ENCODE results near the gene PTCD2.

PTCD2 gene

DNA sequence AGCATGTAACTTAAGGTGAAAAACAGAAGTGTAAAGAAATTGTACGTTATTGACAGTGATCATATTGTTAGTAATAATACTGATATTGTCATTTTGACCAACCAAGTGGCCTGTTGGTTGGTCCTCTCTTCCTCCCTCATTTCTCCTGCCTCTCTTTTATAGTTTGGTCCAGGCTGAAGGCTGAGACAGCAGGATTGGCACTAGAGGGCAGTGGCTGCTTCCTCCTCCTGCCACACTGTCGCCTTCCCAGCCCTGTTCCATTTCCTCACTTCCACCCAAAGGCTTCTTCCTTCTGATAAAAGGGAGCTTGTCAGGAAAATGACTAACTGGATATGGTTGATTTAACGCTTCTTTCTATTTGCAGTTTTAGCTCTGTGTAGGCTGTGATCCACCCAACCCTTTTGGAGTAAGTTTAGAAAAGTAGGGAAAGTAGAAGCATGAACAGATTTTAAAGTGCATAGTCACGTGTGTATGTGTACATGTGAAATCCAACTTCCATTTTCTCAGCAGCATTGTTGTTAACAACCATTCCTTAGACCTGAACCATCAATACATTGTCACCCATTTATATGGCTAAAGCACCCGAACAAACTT, 35.6 kb downstream of the PTCD2 start:
- TF ChIP-seq, protein P1, sequence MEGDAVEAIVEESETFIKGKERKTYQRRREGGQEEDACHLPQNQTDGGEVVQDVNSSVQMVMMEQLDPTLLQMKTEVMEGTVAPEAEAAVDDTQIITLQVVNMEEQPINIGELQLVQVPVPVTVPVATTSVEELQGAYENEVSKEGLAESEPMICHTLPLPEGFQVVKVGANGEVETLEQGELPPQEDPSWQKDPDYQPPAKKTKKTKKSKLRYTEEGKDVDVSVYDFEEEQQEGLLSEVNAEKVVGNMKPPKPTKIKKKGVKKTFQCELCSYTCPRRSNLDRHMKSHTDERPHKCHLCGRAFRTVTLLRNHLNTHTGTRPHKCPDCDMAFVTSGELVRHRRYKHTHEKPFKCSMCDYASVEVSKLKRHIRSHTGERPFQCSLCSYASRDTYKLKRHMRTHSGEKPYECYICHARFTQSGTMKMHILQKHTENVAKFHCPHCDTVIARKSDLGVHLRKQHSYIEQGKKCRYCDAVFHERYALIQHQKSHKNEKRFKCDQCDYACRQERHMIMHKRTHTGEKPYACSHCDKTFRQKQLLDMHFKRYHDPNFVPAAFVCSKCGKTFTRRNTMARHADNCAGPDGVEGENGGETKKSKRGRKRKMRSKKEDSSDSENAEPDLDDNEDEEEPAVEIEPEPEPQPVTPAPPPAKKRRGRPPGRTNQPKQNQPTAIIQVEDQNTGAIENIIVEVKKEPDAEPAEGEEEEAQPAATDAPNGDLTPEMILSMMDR (IDR thresholded peaks at IDR 0.05; ENCODE audit: low read depth, low read length, missing control alignments), result no peak
- H3K4me3 ChIP-seq (ENCODE audit: low read depth, low read length), result no peak overlapping the region
- DNase-seq (ENCODE audit: low read depth), result no peak

DNA sequence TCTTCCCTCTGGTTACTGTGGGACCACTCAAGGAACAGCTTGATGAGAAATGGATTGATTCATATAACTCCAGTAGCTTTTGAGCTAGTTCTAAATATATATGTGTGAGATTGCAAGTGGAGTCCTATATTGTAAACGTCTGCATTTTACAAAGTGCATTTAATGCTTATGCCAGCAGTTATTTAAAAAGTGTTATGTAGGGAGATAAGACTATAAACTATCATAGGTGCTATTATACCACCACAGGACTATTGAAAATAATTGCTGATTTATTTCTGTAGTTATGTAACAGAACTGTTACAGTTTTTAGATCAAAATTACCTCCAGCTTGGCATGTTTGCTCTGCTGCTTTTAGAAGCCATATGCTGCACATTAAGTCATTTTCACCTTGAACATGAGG, 36.2 kb downstream of the PTCD2 start:
- DNase-seq (ENCODE audit: low read depth), result no peak
- TF ChIP-seq, protein P1 (IDR thresholded peaks at IDR 0.05; ENCODE audit: low read depth, low read length, missing control alignments), result no peak
- H3K4me3 ChIP-seq (ENCODE audit: low read depth, low read length), result no peak overlapping the region

DNA sequence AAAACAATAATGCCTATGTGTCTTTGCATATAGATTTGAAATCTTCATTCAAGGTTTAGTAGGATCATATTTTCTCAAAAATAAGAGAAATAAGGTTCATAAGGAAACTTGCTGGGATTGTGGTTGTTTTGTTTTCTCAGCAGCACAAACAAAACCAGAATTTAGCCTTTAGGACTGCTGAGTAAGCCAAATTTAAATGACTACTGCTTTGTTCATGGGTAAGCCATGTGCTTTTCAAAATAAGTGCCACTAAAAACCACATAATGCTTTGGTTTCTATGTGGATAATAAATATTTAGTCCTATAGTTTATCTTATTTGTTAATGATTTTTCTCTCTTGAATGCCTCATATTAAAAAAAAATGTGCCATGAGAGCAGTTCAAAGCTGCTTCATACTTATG, 38.8 kb downstream of the PTCD2 start:
- H3K4me3 ChIP-seq (ENCODE audit: low read depth, low read length), result no peak overlapping the region
- TF ChIP-seq, protein P1 (IDR thresholded peaks at IDR 0.05; ENCODE audit: low read depth, low read length, missing control alignments), result no peak
- no peak for DNase-seq (ENCODE audit: low read depth)

DNA sequence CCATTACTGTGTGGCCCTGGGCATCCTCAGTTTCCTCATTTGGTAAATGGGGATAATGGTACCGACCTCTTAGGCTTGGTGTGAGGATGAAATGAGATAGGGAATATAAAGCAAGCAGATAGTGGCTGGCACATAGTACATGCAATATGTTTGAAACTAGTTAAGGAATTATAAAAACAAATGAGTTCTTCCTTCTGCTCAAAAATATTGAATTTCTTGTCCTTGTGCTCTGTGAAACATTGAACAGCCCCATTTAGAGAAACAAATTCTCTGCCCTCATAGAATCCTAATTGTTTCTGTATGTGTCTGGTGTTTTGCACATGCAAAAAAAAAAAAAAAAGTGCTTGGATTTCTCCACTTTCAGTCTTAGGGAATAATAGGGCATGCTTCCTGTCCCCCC, 39.7 kb downstream of the PTCD2 start:
- no peak overlapping the region for H3K4me3 ChIP-seq (ENCODE audit: low read depth, low read length)
- TF ChIP-seq, protein P1 (IDR thresholded peaks at IDR 0.05; ENCODE audit: low read depth, low read length, missing control alignments), result no peak
- DNase-seq (ENCODE audit: low read depth), result no peak

- TF ChIP-seq, protein P1 (IDR thresholded peaks at IDR 0.05; ENCODE audit: low read depth, low read length, missing control alignments), result no peak
- no peak for DNase-seq (ENCODE audit: low read depth)
These were observed 43.1 kb downstream of the PTCD2 start for GRCh38 chr5:72363166-72363802.

DNA sequence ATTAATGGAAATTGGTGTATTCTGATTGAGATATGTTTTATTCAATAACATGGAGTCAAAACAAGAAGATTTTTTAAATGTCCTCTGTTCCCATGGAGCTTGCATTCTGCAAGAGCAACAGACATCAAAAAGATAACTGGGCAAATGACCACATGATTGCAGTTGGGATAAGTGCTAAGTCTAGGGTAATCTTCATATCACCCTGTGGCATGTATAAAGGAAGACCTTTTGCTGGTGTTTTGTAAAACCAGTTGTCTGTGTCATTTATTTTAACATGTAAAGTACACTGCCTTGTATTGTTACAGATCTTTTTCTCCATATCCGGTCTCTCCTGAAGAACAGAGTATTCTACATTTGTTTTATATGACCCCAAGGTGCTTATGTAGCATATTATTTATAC, 44.0 kb downstream of the PTCD2 start:
- TF ChIP-seq, protein P1 (IDR thresholded peaks at IDR 0.05; ENCODE audit: low read depth, low read length, missing control alignments), result no peak
- DNase-seq (ENCODE audit: low read depth), result no peak
- H3K4me3 ChIP-seq (ENCODE audit: low read depth, low read length), result no peak overlapping the region

More at GRCh38 chr5:72363166-72363802, 43.1 kb downstream of the PTCD2 start:
- H3K4me3 ChIP-seq (ENCODE audit: low read depth, low read length), result no peak overlapping the region

DNA sequence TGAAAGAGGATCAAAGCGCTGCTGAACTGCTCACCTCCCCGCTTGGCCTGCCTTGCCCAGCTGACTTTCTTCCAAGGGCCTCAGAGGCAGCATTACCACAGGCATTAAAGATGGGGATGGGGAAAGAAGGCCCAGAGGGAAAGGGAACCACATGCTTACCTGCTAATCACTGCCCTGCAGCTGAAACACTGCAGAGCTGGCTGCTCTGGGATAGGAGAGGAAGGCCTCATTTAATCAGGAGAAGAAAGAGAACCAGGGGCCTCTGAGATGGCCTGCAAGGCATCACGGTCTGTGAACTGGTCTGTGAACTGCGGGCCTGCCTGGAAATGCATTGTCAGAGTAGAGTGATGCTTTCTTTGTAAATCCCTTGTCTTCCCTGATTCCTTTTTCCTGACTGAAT, 44.8 kb downstream of the PTCD2 start:
- no peak overlapping the region for H3K4me3 ChIP-seq (ENCODE audit: low read depth, low read length)
- no peak for DNase-seq (ENCODE audit: low read depth)
- TF ChIP-seq, protein P1 (IDR thresholded peaks at IDR 0.05; ENCODE audit: low read depth, low read length, missing control alignments), result no peak

All from GM12864 (cell line).